H1 (cell line): ENCODE measurements around the gene ZFP1. TPM values are rescaled to one million over a fixed set of nuclear protein-coding genes. Genes with fewer than 3 reads are reported as not detected.

Experiments
- CTCF ChIA-PET: fragments of 300-600 bp; sonication (Branson Sonifier 250); formaldehyde crosslinking; loops from one replicate; lab custom pipeline; 2021; ENCODE audit not compliant: partially characterized antibody; lab: Charles Lee
- POLR2A ChIA-PET: fragments of 300-600 bp; sonication (Branson Sonifier 250); formaldehyde crosslinking; loops from one replicate; lab custom pipeline; 2021; ENCODE audit warnings: inconsistent platforms; ENCODE audit not compliant: partially characterized antibody; lab: Charles Lee
- DNase-seq, 2 experiments: peaks; one replicate each; pipeline versions ENCODE4 v3.0.0 to v3.0.0-alpha.2; 2010 to 2022; ENCODE audit warnings: low spot score in 2 of 2, low read depth in 1 of 2, mixed read lengths in 1 of 2
- FAIRE-seq: peaks from 2 replicates; lab custom pipeline; 2011; peaks lifted over from hg19 to GRCh38; lab: Jason Lieb, UNC
- H2AFZ ChIP-seq: 2 replicates; pipeline ENCODE4 v1.8.1; 2012; ENCODE audit warnings: low read length, inconsistent platforms
- H2AK5ac ChIP-seq: 2 replicates; pipeline ENCODE4 v1.6.1; 2013; ENCODE audit warnings: low read depth, low read length
- H2BK120ac ChIP-seq: replicated peaks from 2 replicates; pipeline ENCODE3; 2013; ENCODE audit warnings: low read depth, low read length, inconsistent platforms
- H2BK12ac ChIP-seq: 2 replicates; pipeline ENCODE4 v1.6.1; 2013; ENCODE audit warnings: low read depth, low read length
- H2BK15ac ChIP-seq: 2 replicates; pipeline ENCODE4 v1.6.1; 2013; ENCODE audit warnings: low read length
- H2BK20ac ChIP-seq: 2 replicates; pipeline ENCODE4 v1.6.1; 2013; ENCODE audit warnings: low read length
- H2BK5ac ChIP-seq: 2 replicates; pipeline ENCODE4 v1.6.1; 2013; ENCODE audit warnings: low read depth, low read length
- H3K14ac ChIP-seq: 2 replicates; pipeline ENCODE4 v1.6.1; 2013; ENCODE audit warnings: inconsistent platforms; ENCODE audit not compliant: insufficient read length
- H3K18ac ChIP-seq: 2 replicates; pipeline ENCODE4 v1.6.1; 2013; ENCODE audit warnings: low read length; ENCODE audit errors: extremely low read depth
- H3K23ac ChIP-seq: 2 replicates; pipeline ENCODE4 v1.6.1; 2013; ENCODE audit warnings: inconsistent platforms; ENCODE audit not compliant: insufficient read length
- H3K23me2 ChIP-seq: 2 replicates; pipeline ENCODE4 v1.6.1; 2013; ENCODE audit warnings: low read depth, low read length
- H3K27ac ChIP-seq: 2 replicates; pipeline ENCODE4 v1.6.1; 2011; ENCODE audit warnings: low read depth, low read length, inconsistent platforms
- H3K27me3 ChIP-seq, 4 experiments: replicated peaks in 1 of 4; 1 replicate in 1 of 4; 2 replicates in 3 of 4; pipeline versions ENCODE4 v1.6.1 to v1.8.1; 2011 to 2013; ENCODE audit warnings: low read length in 3 of 4, mild to moderate bottlenecking in 3 of 4, inconsistent platforms in 2 of 4, mixed read lengths in 2 of 4, moderate library complexity in 1 of 4; ENCODE audit not compliant: control insufficient read depth in 3 of 4, insufficient read depth in 3 of 4; ENCODE audit errors: extremely low read depth in 1 of 4
- H3K36me3 ChIP-seq, 4 experiments: 2 replicates each; pipeline versions ENCODE4 v1.6.1 to v1.8.1; 2011 to 2013; ENCODE audit warnings: mild to moderate bottlenecking in 4 of 4, low read length in 3 of 4, moderate library complexity in 2 of 4, control low read depth in 1 of 4, inconsistent platforms in 1 of 4; ENCODE audit not compliant: insufficient read depth in 4 of 4, control insufficient read depth in 2 of 4
- H3K4ac ChIP-seq: replicated peaks from 2 replicates; pipeline ENCODE3; 2013; ENCODE audit warnings: low read length, low read depth, mixed read lengths, inconsistent platforms; ENCODE audit not compliant: insufficient read length
- H3K4me1 ChIP-seq, 4 experiments: replicated peaks in 1 of 4; 1 replicate in 1 of 4; 2 replicates in 3 of 4; pipeline versions ENCODE4 v1.6.1 to v1.8.1; 2011 to 2013; ENCODE audit warnings: low read length in 3 of 4, inconsistent platforms in 2 of 4, mixed read lengths in 1 of 4; ENCODE audit not compliant: insufficient read depth in 4 of 4, control insufficient read depth in 3 of 4
- H3K4me2 ChIP-seq, 2 experiments: 2 replicates each; pipeline versions ENCODE4 v1.6.1 to v1.8.1; 2011 to 2013; ENCODE audit warnings: low read depth in 2 of 2, low read length in 2 of 2, control low read depth in 1 of 2, inconsistent platforms in 1 of 2, mild to moderate bottlenecking in 1 of 2; ENCODE audit not compliant: insufficient read depth in 1 of 2
- H3K4me3 ChIP-seq, 4 experiments: fragments of 200-600, 300-600 bp in 1 of 4; sonication (generic), shearing (Covaris generic), sonication (Bioruptor Twin) in 1 of 4; 2 replicates each; pipeline versions ENCODE4 v1.5.1 to v1.8.1; 2011 to 2016; ENCODE audit warnings: low read length in 4 of 4, low read depth in 3 of 4, control low read depth in 2 of 4, inconsistent platforms in 2 of 4, mild to moderate bottlenecking in 2 of 4, mixed read lengths in 1 of 4, moderate library complexity in 1 of 4; ENCODE audit not compliant: insufficient read depth in 2 of 4; ENCODE audit errors: extremely low read depth in 1 of 4
- H3K56ac ChIP-seq: replicated peaks from 2 replicates; pipeline ENCODE3; 2013; ENCODE audit warnings: low read depth, mild to moderate bottlenecking, mixed read lengths, low read length, inconsistent platforms; ENCODE audit not compliant: insufficient read length
- H3K79me1 ChIP-seq: 2 replicates; pipeline ENCODE4 v1.6.1; 2013; ENCODE audit warnings: low read depth, low read length, control low read depth
- H3K79me2 ChIP-seq, 2 experiments: 2 replicates each; pipeline versions ENCODE4 v1.6.1 to v1.8.1; 2012 to 2013; ENCODE audit warnings: low read length in 2 of 2, mild to moderate bottlenecking in 2 of 2, inconsistent platforms in 1 of 2; ENCODE audit not compliant: insufficient read depth in 2 of 2, control insufficient read depth in 1 of 2
- H3K9ac ChIP-seq, 4 experiments: replicated peaks in 1 of 4; 1 replicate in 1 of 4; 2 replicates in 3 of 4; pipeline versions ENCODE4 v1.6.1 to v1.8.1; 2011 to 2013; ENCODE audit warnings: low read depth in 3 of 4, low read length in 3 of 4, control low read depth in 2 of 4, mild to moderate bottlenecking in 2 of 4, moderate library complexity in 2 of 4, inconsistent platforms in 1 of 4; ENCODE audit errors: extremely low read depth in 1 of 4
- H3K9me3 ChIP-seq, 2 experiments: 2 replicates each; pipeline versions ENCODE4 v1.6.1 to v1.8.1; 2012 to 2013; ENCODE audit warnings: mild to moderate bottlenecking in 2 of 2, moderate library complexity in 2 of 2, control low read depth in 1 of 2, inconsistent platforms in 1 of 2, low read depth in 1 of 2, low read length in 1 of 2, mixed read lengths in 1 of 2; ENCODE audit not compliant: insufficient read depth in 2 of 2
- H4K20me1 ChIP-seq, 2 experiments: replicated peaks in 1 of 2; 2 replicates each; pipeline versions ENCODE3 to v1.8.1; 2011 to 2013; ENCODE audit warnings: inconsistent platforms in 2 of 2, low read length in 2 of 2, mild to moderate bottlenecking in 1 of 2; ENCODE audit not compliant: insufficient read depth in 2 of 2, control insufficient read depth in 1 of 2
- H4K5ac ChIP-seq: 2 replicates; pipeline ENCODE4 v1.6.1; 2013; ENCODE audit warnings: low read length, low read depth, mixed read lengths, inconsistent platforms; ENCODE audit not compliant: insufficient read length
- H4K8ac ChIP-seq: 2 replicates; pipeline ENCODE4 v1.8.0; 2013; ENCODE audit warnings: mild to moderate bottlenecking, moderate library complexity, low read length, inconsistent platforms; ENCODE audit not compliant: insufficient read depth; ENCODE audit errors: extremely low read depth
- H4K91ac ChIP-seq: replicated peaks from 2 replicates; pipeline ENCODE3; 2013; ENCODE audit warnings: low read length, mixed read lengths, inconsistent platforms; ENCODE audit not compliant: insufficient read length
- EGR1 ChIP-seq: IDR thresholded peaks from 2 replicates; pipeline ENCODE4 v1.6.1; 2011; ENCODE audit warnings: low read depth, low read length, borderline replicate concordance
- POLR2A ChIP-seq, 2 experiments: IDR thresholded peaks; 1 replicate in 1 of 2; 2 replicates in 1 of 2; pipeline ENCODE4 v1.6.1; 2011; ENCODE audit warnings: low read depth in 2 of 2, low read length in 2 of 2, mild to moderate bottlenecking in 2 of 2; ENCODE audit errors: control extremely low read depth in 1 of 2
- RAD21 ChIP-seq, 2 experiments: IDR thresholded peaks in 1 of 2; conservative IDR thresholded peaks in 1 of 2; 2 replicates each; pipeline ENCODE4 v1.6.1; 2011; ENCODE audit warnings: low read depth in 2 of 2, low read length in 2 of 2, improper control_type of control experiment in 1 of 2, inconsistent platforms in 1 of 2, mild to moderate bottlenecking in 1 of 2, moderate library complexity in 1 of 2
- SUZ12 ChIP-seq: fragments of 200-600 bp; sonication (generic); IDR thresholded peaks from 2 replicates; pipeline ENCODE4 v1.6.1; 2012; ENCODE audit warnings: mild to moderate bottlenecking, inconsistent platforms, low read length, moderate library complexity, mixed read lengths
- polyA plus RNA-seq, 7 experiments: library from polyadenylated mRNA; depleted of rRNA in 3 of 7; stranded (reverse) in 5 of 7; unstranded in 2 of 7; fragments of >200 nt in 5 of 7; fragments of 200-250 nt in 2 of 7; gene quantifications; 1 replicate in 5 of 7; 2 replicates in 1 of 7; 4 replicates in 1 of 7; pipeline versions ENCODE4 v1.2.1 to v1.2.3, GENCODE V29; 2011 to 2013; ENCODE audit warnings: missing spikeins in 2 of 7, mixed read lengths in 2 of 7
- total RNA-seq: library from RNA; stranded (reverse); fragmentation: NEBNext Ultra II Directional; extraction: Animal tissue kit (Norgen Biotek cat#: 25700); gene quantifications from 2 replicates; pipeline ENCODE4 v1.2.1, GENCODE V29; 2021

ZFP1 gene
- total and polyA plus RNA-seq, 2 of the 8 experiments (the other 6 are each of a cell fraction or from before 2014, with no cell fraction given): 4.0 to 11.2 TPM

GRCh38 chr16:75152635-75153034 lies 4.3 kb downstream of the ZFP1 start:
- no peaks in the 10 kb centered on the region for H3K27me3 ChIP-seq
- H3K4me2 ChIP-seq: no peak overlapping the region
- no peak overlapping the region for H2BK15ac ChIP-seq
- H2BK120ac ChIP-seq: no peak overlapping the region
- no peak overlapping the region for H3K23ac ChIP-seq
- no peak overlapping the region for H4K5ac ChIP-seq
- ChIA-PET CTCF (no interaction called here), POLR2A (interaction anchor here (0.6 kb wide), 2 partner anchors 16 to 57 kb away, joined by 3 read pairs; no protein-coding TSS in a partner anchor)
- no peak overlapping the region for H3K56ac ChIP-seq
- H3K27ac ChIP-seq: no peak overlapping the region
- H2AFZ ChIP-seq: no peak overlapping the region
- no peak overlapping the region for H3K9ac ChIP-seq
- no peak overlapping the region for H4K8ac ChIP-seq
- H3K4ac ChIP-seq: no peak overlapping the region
- H3K23me2 ChIP-seq: peaks cover 2% of the 10 kb centered on the region
- no peak overlapping the region for H3K14ac ChIP-seq
- peaks cover 4% of the 10 kb centered on the region; the same call in 1 of the 2 replicates for H3K79me1 ChIP-seq
- H3K18ac ChIP-seq: no peak overlapping the region
- H2BK12ac ChIP-seq: no peak overlapping the region
- no peak overlapping the region for H2AK5ac ChIP-seq
- H3K36me3 ChIP-seq: peaks cover 5 to 21% (median 14%) of the 10 kb centered on the region in 4 experiments
- no peak overlapping the region for H2BK5ac ChIP-seq
- H3K4me1 ChIP-seq: no peaks in the 10 kb centered on the region; a peak in 1 of 7 replicates
- H4K91ac ChIP-seq: no peak overlapping the region
- FAIRE-seq: no peak
- no peaks in the 10 kb centered on the region for H4K20me1 ChIP-seq
- DNase-seq: no peak
- no peak overlapping the region for H2BK20ac ChIP-seq
- H3K9me3 ChIP-seq: peaks cover 2 to 5% of the 10 kb centered on the region in 2 experiments; a peak in 1 of 4 replicates
- no peak overlapping the region for H3K4me3 ChIP-seq
- H3K79me2 ChIP-seq: peaks cover 6 to 64% of the 10 kb centered on the region in 2 experiments
- no peak for TF ChIP-seq RAD21 (IDR thresholded peaks at IDR 0.05 in 1 of 2, conservative IDR thresholded peaks at IDR 0.05 in 1 of 2; ENCODE audit: low read depth in 2 of 2, low read length in 2 of 2)
- no peak for TF ChIP-seq EGR1
- TF ChIP-seq POLR2A (IDR thresholded peaks at IDR 0.05; ENCODE audit: control extremely low read depth in 1 of 2, low read depth in 2 of 2, low read length in 2 of 2): no peak
- TF ChIP-seq SUZ12: no peak
